ENCODE measurements around the gene FOLR2. TPM values are rescaled to one million over a fixed set of nuclear protein-coding genes. Genes with fewer than 3 reads are reported as not detected.

The FOLR2 gene
- total RNA-seq, 1 donor from 2014 or later, result not detected

- no peak for DNase-seq (ENCODE audit: low read depth, low spot score)
Observed at GRCh38 chr11:72267956-72268617, 51.5 kb downstream of the FOLR2 start.

Other genes starting within 250 kb of the FOLR2 start
- gene IL18BP, start 217.9 kb upstream of the FOLR2 start, total RNA-seq, result 6.1 and 8.4 TPM in 2 replicates
- 130 and 140 TPM in 2 replicates for gene NUMA1, start 136.3 kb upstream of the FOLR2 start, total RNA-seq
- 2.6 and 3.5 TPM in 2 replicates for gene LRRC51, start 135.9 kb upstream of the FOLR2 start, total RNA-seq
- 110 and 113 TPM in 2 replicates for gene LAMTOR1, start 113.5 kb upstream of the FOLR2 start, total RNA-seq
- gene TOMT, start 110.9 kb upstream of the FOLR2 start, total RNA-seq, result not detected in 2 replicates
- 26.3 and 26.8 TPM in 2 replicates for gene ANAPC15, start 104.1 kb upstream of the FOLR2 start, total RNA-seq
- gene FOLR3, start 81.1 kb upstream of the FOLR2 start, total RNA-seq, result not detected in 2 replicates
- not detected in 2 replicates for gene FOLR1, start 24.7 kb upstream of the FOLR2 start, total RNA-seq
- gene INPPL1, start 8.0 kb downstream of the FOLR2 start, total RNA-seq, result 51.4 and 65.5 TPM in 2 replicates
- not detected in 2 replicates for gene PHOX2A, start 27.4 kb downstream of the FOLR2 start, total RNA-seq
- 45.5 and 75.0 TPM in 2 replicates for gene CLPB, start 217.7 kb downstream of the FOLR2 start, total RNA-seq

Measured in pulmonary artery endothelial cell (primary cell).